ENCODE results near the gene TMEM150A. TPM values are rescaled to one million over a fixed set of nuclear protein-coding genes. Genes with fewer than 3 reads are reported as not detected.
"Not testable (repeated sequence)": the region's sequence is repeated elsewhere in the genome, so short reads cannot be mapped to it uniquely, and the experiment has no call there.

Gene TMEM150A
- total and polyA plus RNA-seq, 3 donors from 2014 or later = 33.1 to 44.0 (median 39.3) TPM

GRCh38 chr2:85628658-85629057 is 26.2 kb upstream of the TMEM150A start:
- Histone ChIP-seq H3K9me3 (no peaks in the 10 kb centered on the region), H3K27ac (no peak overlapping the region), H3K4me3 (no peak overlapping the region), H3K27me3 (no peaks in the 10 kb centered on the region), H3K4me1 (no peaks in the 10 kb centered on the region), H3K36me3 (ENCODE audit: low read depth, missing control alignments) (no peaks in the 10 kb centered on the region)
- intact Hi-C loops (cut with DNase I; ENCODE audit: low total_unique reads) = no loop called here
- 84 to 90% methylated on average over 2 of the region's 2 CpGs for WGBS, 2 donors
- no peak for DNase-seq
- TF ChIP-seq CTCF (IDR thresholded peaks at IDR 0.05) = no peak
- TF ChIP-seq POLR2A (IDR thresholded peaks at IDR 0.05) = no peak

- TF ChIP-seq CTCF (IDR thresholded peaks at IDR 0.05) = no peak
- TF ChIP-seq POLR2A (IDR thresholded peaks at IDR 0.05) = no peak
- WGBS, 2 donors = 63 to 77% methylated on average over 5 of the region's 5 CpGs
- Histone ChIP-seq H3K9me3 (no peaks in the 10 kb centered on the region), H3K27ac (no peak overlapping the region), H3K27me3 (no peaks in the 10 kb centered on the region), H3K4me1 (no peaks in the 10 kb centered on the region), H3K4me3 (no peak overlapping the region), H3K36me3 (ENCODE audit: low read depth, missing control alignments) (no peaks in the 10 kb centered on the region)
- intact Hi-C loops (cut with DNase I; ENCODE audit: low total_unique reads) = no loop called here
- DNase-seq = no peak
These were observed 21.5 kb upstream of the TMEM150A start for GRCh38 chr2:85623991-85624390.

- no peak overlapping the region for H3K27ac ChIP-seq
- H3K27me3 ChIP-seq = no peaks in the 10 kb centered on the region
- no peak overlapping the region for H3K4me3 ChIP-seq
- 95 to 100% methylated on average over 1 of the region's 1 CpG for WGBS, 2 donors
- no peaks in the 10 kb centered on the region for H3K9me3 ChIP-seq
- no peaks in the 10 kb centered on the region for H3K36me3 ChIP-seq (ENCODE audit: low read depth, missing control alignments)
- TF ChIP-seq CTCF (IDR thresholded peaks at IDR 0.05) (no peak), POLR2A (IDR thresholded peaks at IDR 0.05) (no peak)
- H3K4me1 ChIP-seq = peaks cover 14% of the 10 kb centered on the region
- intact Hi-C loops (cut with DNase I; ENCODE audit: low total_unique reads) = no loop called here
- no peak for DNase-seq
These were observed 18.8 kb upstream of the TMEM150A start for GRCh38 chr2:85621338-85621737.

- Histone ChIP-seq H3K4me1 (peaks cover 14% of the 10 kb centered on the region), H3K27ac (no peak overlapping the region), H3K4me3 (no peak overlapping the region), H3K27me3 (no peaks in the 10 kb centered on the region), H3K9me3 (no peaks in the 10 kb centered on the region), H3K36me3 (ENCODE audit: low read depth, missing control alignments) (no peaks in the 10 kb centered on the region)
- TF ChIP-seq POLR2A (IDR thresholded peaks at IDR 0.05) (no peak), CTCF (IDR thresholded peaks at IDR 0.05) (no peak)
- no peak for DNase-seq
- intact Hi-C loops (cut with DNase I; ENCODE audit: low total_unique reads) = no loop called here
- WGBS, 2 donors = 93 to 96% methylated on average over 6 of the region's 6 CpGs
These were observed 17.1 kb upstream of the TMEM150A start for GRCh38 chr2:85619617-85620016.

DNA sequence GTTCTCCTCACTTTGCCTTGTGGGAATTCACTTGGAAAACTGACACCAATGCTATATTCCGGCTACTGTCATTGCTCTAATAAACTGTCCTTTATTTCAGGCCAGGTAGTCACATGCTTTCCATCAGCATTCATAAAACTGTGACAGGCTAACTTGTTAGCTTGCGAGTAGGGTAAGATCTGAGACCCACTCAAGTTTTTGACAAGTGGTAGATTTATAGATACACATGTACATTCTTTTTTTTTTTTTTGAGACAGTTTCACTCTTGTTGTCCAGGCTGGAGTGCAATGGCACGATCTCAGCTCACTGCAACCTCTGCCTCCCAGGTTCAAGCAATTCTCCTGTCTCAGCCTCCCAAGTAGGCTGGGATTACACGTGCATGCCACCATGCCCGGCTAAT is 15.2 kb upstream of the TMEM150A start:
- H3K36me3 ChIP-seq (ENCODE audit: low read depth, missing control alignments); H3K27me3 ChIP-seq; H3K9me3 ChIP-seq; intact Hi-C loops (cut with DNase I; ENCODE audit: low total_unique reads); DNase-seq; H3K27ac ChIP-seq; H3K4me3 ChIP-seq: not testable (repeated sequence)
- WGBS, 2 donors = 74 to 82% methylated on average over 5 of the region's 5 CpGs
- H3K4me1 ChIP-seq = peaks cover 14% of the 10 kb centered on the region

All from testis (tissue), 3 donors.